ENCODE measurements around the gene BTNL3. TPM values are rescaled to one million over a fixed set of nuclear protein-coding genes. Genes with fewer than 3 reads are reported as not detected.

BTNL3 gene
- total and polyA plus RNA-seq, 3 donors from 2014 or later: 4.1 TPM; not detected in 2

- Histone ChIP-seq H3K9me3 (no peaks in the 10 kb centered on the region), H3K4me1 (no peaks in the 10 kb centered on the region), H3K27ac (no peak overlapping the region), H3K36me3 (ENCODE audit: low read depth, missing control alignments) (no peaks in the 10 kb centered on the region), H3K4me3 (peak overlapping the region; percentile 20 to 46), H3K27me3 (no peaks in the 10 kb centered on the region)
- DNase-seq: no peak
- intact Hi-C loops (cut with DNase I; ENCODE audit: low total_unique reads): no loop called here
- TF ChIP-seq CTCF (IDR thresholded peaks at IDR 0.05): no peak
- no peak for TF ChIP-seq POLR2A (IDR thresholded peaks at IDR 0.05)
- 66 to 80% methylated on average over 15 to 20 of the region's 31 CpGs for WGBS, 2 donors
Observed at GRCh38 chr5:180970336-180970735, 18.3 kb upstream of the BTNL3 start.

GRCh38 chr5:180970875-180971274 is 17.8 kb upstream of the BTNL3 start:
- Histone ChIP-seq H3K36me3 (ENCODE audit: low read depth, missing control alignments) (no peaks in the 10 kb centered on the region), H3K9me3 (no peaks in the 10 kb centered on the region), H3K27ac (no peak overlapping the region), H3K4me3 (peak overlapping the region in 1 of 2 donors; percentile 46), H3K4me1 (no peaks in the 10 kb centered on the region), H3K27me3 (no peaks in the 10 kb centered on the region)
- 56 to 71% methylated on average over 4 of the region's 4 CpGs for WGBS, 2 donors
- no peak for DNase-seq
- intact Hi-C loops (cut with DNase I; ENCODE audit: low total_unique reads): no loop called here
- no peak for TF ChIP-seq CTCF (IDR thresholded peaks at IDR 0.05)
- no peak for TF ChIP-seq POLR2A (IDR thresholded peaks at IDR 0.05)

GRCh38 chr5:180974612-180975315 is 13.9 kb upstream of the BTNL3 start:
- TF ChIP-seq CTCF (IDR thresholded peaks at IDR 0.05): no peak

GRCh38 chr5:180975338-180975737 is 13.3 kb upstream of the BTNL3 start:
- no peak for DNase-seq
- TF ChIP-seq POLR2A (IDR thresholded peaks at IDR 0.05) (no peak), CTCF (IDR thresholded peaks at IDR 0.05) (no peak)
- H3K27me3 ChIP-seq: no peaks in the 10 kb centered on the region
- no peaks in the 10 kb centered on the region for H3K36me3 ChIP-seq (ENCODE audit: low read depth, missing control alignments)
- H3K4me1 ChIP-seq: no peaks in the 10 kb centered on the region
- H3K4me3 ChIP-seq: no peak overlapping the region
- intact Hi-C loops (cut with DNase I; ENCODE audit: low total_unique reads): no loop called here
- no peaks in the 10 kb centered on the region for H3K9me3 ChIP-seq
- no peak overlapping the region for H3K27ac ChIP-seq
- 79 to 94% methylated on average over 2 of the region's 2 CpGs for WGBS, 2 donors

More at GRCh38 chr5:180974612-180975315, 13.9 kb upstream of the BTNL3 start:
- H3K4me3 ChIP-seq: no peak overlapping the region
- H3K36me3 ChIP-seq (ENCODE audit: low read depth, missing control alignments): no peaks in the 10 kb centered on the region
- intact Hi-C loops (cut with DNase I; ENCODE audit: low total_unique reads): no loop called here
- H3K4me1 ChIP-seq: no peaks in the 10 kb centered on the region
- H3K27me3 ChIP-seq: no peaks in the 10 kb centered on the region
- DNase-seq: no peak
- H3K27ac ChIP-seq: no peak overlapping the region
- no peaks in the 10 kb centered on the region for H3K9me3 ChIP-seq
- WGBS, 2 donors: 81 to 92% methylated on average over 2 of the region's 2 CpGs

GRCh38 chr5:180976518-180976917 is 12.1 kb upstream of the BTNL3 start:
- Histone ChIP-seq H3K27ac (no peak overlapping the region), H3K9me3 (no peaks in the 10 kb centered on the region), H3K4me3 (no peak overlapping the region), H3K27me3 (no peaks in the 10 kb centered on the region), H3K36me3 (ENCODE audit: low read depth, missing control alignments) (no peaks in the 10 kb centered on the region), H3K4me1 (no peaks in the 10 kb centered on the region)
- intact Hi-C loops (cut with DNase I; ENCODE audit: low total_unique reads): no loop called here
- DNase-seq: no peak
- TF ChIP-seq CTCF (IDR thresholded peaks at IDR 0.05) (no peak), POLR2A (IDR thresholded peaks at IDR 0.05) (no peak)
- 76 to 79% methylated on average over 6 of the region's 6 CpGs for WGBS, 2 donors

Measured in testis (tissue), 3 donors.